AG04449 (cell line): ENCODE measurements around the gene ADAM8.
"Not testable (repeated sequence)": the region's sequence is repeated elsewhere in the genome, so short reads cannot be mapped to it uniquely, and the experiment has no call there.

Experiments
- CTCF ChIA-PET: fragments of 350-600 bp; formaldehyde crosslinking; extraction: SDS; loops from one replicate; lab custom pipeline; 2021; ENCODE audit warnings: antibody characterized with exemption; lab: Yijun Ruan, JAX
- POLR2A ChIA-PET: fragments of 400-600, 350-600 bp; formaldehyde crosslinking; extraction: SDS; loops from one replicate; lab custom pipeline; 2020; ENCODE audit warnings: antibody characterized with exemption, inconsistent platforms; lab: Yijun Ruan, JAX
- DNase-seq: peaks from one replicate; pipeline ENCODE4 v3.0.0-alpha.2; 2010; ENCODE audit warnings: low read depth, low spot score
- H3K4me3 ChIP-seq: 2 replicates; pipeline ENCODE4 v1.5.1; 2011; ENCODE audit warnings: low read depth, mild to moderate bottlenecking, control low read depth, low read length
- CTCF ChIP-seq: IDR thresholded peaks from one replicate; pipeline ENCODE4 v1.5.1; 2011; ENCODE audit warnings: mild to moderate bottlenecking, moderate library complexity, low read length, control low read depth, inconsistent platforms; ENCODE audit not compliant: insufficient read depth; ENCODE audit errors: missing control alignments

Gene ADAM8

GRCh38 chr10:133268532-133268931 lies 8.1 kb downstream of the ADAM8 start:
- ChIA-PET POLR2A (no interaction called here), CTCF (interaction anchor here (0.9 to 1.0 kb wide), 2 partner anchors 50 to 61 kb away, joined by 3 read pairs; no protein-coding TSS in a partner anchor)
- no peak for TF ChIP-seq CTCF
- no peak overlapping the region for H3K4me3 ChIP-seq
- DNase-seq, result no peak

- DNase-seq, result no peak
- TF ChIP-seq CTCF, result no peak
- ChIA-PET POLR2A (no interaction called here), CTCF (interaction anchor here (1.7 kb wide), 1 partner anchor 39 kb away, joined by 5 read pairs; no protein-coding TSS in a partner anchor)
- H3K4me3 ChIP-seq, result no peak overlapping the region
Measured at GRCh38 chr10:133267829-133268228, 8.8 kb downstream of the ADAM8 start.

GRCh38 chr10:133267293-133267692 lies 9.4 kb downstream of the ADAM8 start:
- CTCF ChIA-PET, result interaction anchor here (0.8 to 1.7 kb wide), 2 partner anchors 10 to 40 kb away, joined by 3 to 5 read pairs; no protein-coding TSS in a partner anchor
- TF ChIP-seq CTCF, result no peak
- H3K4me3 ChIP-seq, result no peak overlapping the region
- POLR2A ChIA-PET, result no interaction called here
- DNase-seq, result no peak

- no peak for DNase-seq
- no peak overlapping the region for H3K4me3 ChIP-seq
- TF ChIP-seq CTCF, result no peak
- ChIA-PET POLR2A (no interaction called here), CTCF (interaction anchor here (0.5 to 1.7 kb wide), 2 partner anchors 9 to 41 kb away, joined by 3 to 5 read pairs; no protein-coding TSS in a partner anchor)
Measured at GRCh38 chr10:133266056-133266795, 10.4 kb downstream of the ADAM8 start.

- H3K4me3 ChIP-seq, DNase-seq, CTCF ChIA-PET: not testable (repeated sequence)
- POLR2A ChIA-PET, result interaction anchor here (1.2 kb wide), 1 partner anchor 13 kb away, joined by 4 read pairs; no protein-coding TSS in a partner anchor
Measured at GRCh38 chr10:133265052-133265451, 11.6 kb downstream of the ADAM8 start.

- no peak overlapping the region for H3K4me3 ChIP-seq
- ChIA-PET CTCF (interaction anchor here (1.2 kb wide), 1 partner anchor 121 kb away, joined by 3 read pairs; no protein-coding TSS in a partner anchor), POLR2A (interaction anchor here (0.6 to 1.2 kb wide), 2 partner anchors 14 to 59 kb away, joined by 4 read pairs; no protein-coding TSS in a partner anchor)
- TF ChIP-seq CTCF, result no peak
- no peak for DNase-seq
Measured at GRCh38 chr10:133264461-133264860, 12.2 kb downstream of the ADAM8 start.
